ENCODE results near the gene PPP2R3B. TPM values are rescaled to one million over a fixed set of nuclear protein-coding genes. Genes with fewer than 3 reads are reported as not detected.

Gene PPP2R3B
- total RNA-seq, 1 experiment from 2014 or later: 130 TPM

GRCh38 chrX:362937-363620 is 23.6 kb downstream of the PPP2R3B start:
- no peak for DNase-seq (ENCODE audit: low spot score)
- POLR2A ChIA-PET: no interaction called here
- Mint-ChIP-seq H3K27ac (no peak overlapping the region), H3K36me3 (peaks cover 48% of the 10 kb centered on the region), H3K4me1 (no peaks in the 10 kb centered on the region; the same call in 1 of the 2 replicates), H3K9me3 (peaks cover 8% of the 10 kb centered on the region), H3K27me3 (ENCODE audit: low read depth) (no peaks in the 10 kb centered on the region; the same call in 1 of the 2 replicates), H3K4me3 (no peak overlapping the region)
- CTCF ChIA-PET: no interaction called here
- no peak for TF ChIP-seq MLX (CRISPR knock-in tag; IDR thresholded peaks at IDR 0.05)
- no peak for TF ChIP-seq CREM (CRISPR knock-in tag; IDR thresholded peaks at IDR 0.05)
- no peak for TF ChIP-seq HMGXB4 (CRISPR knock-in tag; IDR thresholded peaks at IDR 0.05)
- no peak for TF ChIP-seq SOX15 (CRISPR knock-in tag; IDR thresholded peaks at IDR 0.05)
- TF ChIP-seq ZNF416 (CRISPR knock-in tag; IDR thresholded peaks at IDR 0.05): no peak
- TF ChIP-seq E2F4 (CRISPR knock-in tag; IDR thresholded peaks at IDR 0.05; ENCODE audit: borderline replicate concordance, low read depth): no peak
- no peak for TF ChIP-seq ELF4 (CRISPR knock-in tag; IDR thresholded peaks at IDR 0.05; ENCODE audit: low read depth)
- no peak for ATAC-seq

- DNase-seq (ENCODE audit: low spot score) (no peak), ATAC-seq (no peak)
- H3K4me3 Mint-ChIP-seq: no peak overlapping the region
- peak overlapping the region; percentile 82; the same call in 1 of the 2 replicates for H3K27ac Mint-ChIP-seq
- H3K27me3 Mint-ChIP-seq (ENCODE audit: low read depth): no peaks in the 10 kb centered on the region; the same call in 1 of the 2 replicates
- H3K9me3 Mint-ChIP-seq: peaks cover 8% of the 10 kb centered on the region
- H3K4me1 Mint-ChIP-seq: no peaks in the 10 kb centered on the region; the same call in 1 of the 2 replicates
- ChIA-PET POLR2A (no interaction called here), CTCF (no interaction called here)
- H3K36me3 Mint-ChIP-seq: peaks cover 51% of the 10 kb centered on the region
- TF ChIP-seq FOXK1 (CRISPR knock-in tag; IDR thresholded peaks at IDR 0.05) (no peak), KAT7 (CRISPR knock-in tag; IDR thresholded peaks at IDR 0.05; ENCODE audit: borderline replicate concordance) (no peak), RELA (CRISPR knock-in tag; IDR thresholded peaks at IDR 0.05; ENCODE audit: borderline replicate concordance) (no peak), EMX1 (CRISPR knock-in tag; IDR thresholded peaks at IDR 0.05) (no peak), ZNF263 (CRISPR knock-in tag; IDR thresholded peaks at IDR 0.05; ENCODE audit: low read depth) (no peak), FOXP4 (CRISPR knock-in tag; IDR thresholded peaks at IDR 0.05) (no peak), NR2C2 (CRISPR knock-in tag; IDR thresholded peaks at IDR 0.05) (no peak), ERG (CRISPR knock-in tag; IDR thresholded peaks at IDR 0.05) (no peak), ATF3 (CRISPR knock-in tag; conservative IDR thresholded peaks at IDR 0.05) (no peak), AR (CRISPR knock-in tag; IDR thresholded peaks at IDR 0.05) (no peak), ZNF425 (CRISPR knock-in tag; conservative IDR thresholded peaks at IDR 0.05) (no peak), GRHL2 (CRISPR knock-in tag; IDR thresholded peaks at IDR 0.05; ENCODE audit: insufficient replicate concordance, severe bottlenecking) (no peak), ELF4 (CRISPR knock-in tag; IDR thresholded peaks at IDR 0.05; ENCODE audit: low read depth) (no peak), GABPB1 (CRISPR knock-in tag; IDR thresholded peaks at IDR 0.05) (no peak), MYBL2 (CRISPR knock-in tag; IDR thresholded peaks at IDR 0.05) (no peak)
Measured at GRCh38 chrX:362351-362750, 24.4 kb downstream of the PPP2R3B start.
